Occipital lobe (tissue), 2 donors: Measurements from ENCODE around the gene HSD17B10. TPM values are rescaled to one million over a fixed set of nuclear protein-coding genes. Genes with fewer than 3 reads are reported as not detected.
"Not testable (repeated sequence)": the region's sequence is repeated elsewhere in the genome, so short reads cannot be mapped to it uniquely, and the experiment has no call there.

Experiments
- DNase-seq: peaks from one replicate; lab custom pipeline; 2025; lab: John Stamatoyannopoulos, UW
- total RNA-seq: library from RNA; depleted of rRNA; stranded (reverse); fragments of >200 nt; gene quantifications from one replicate; pipeline ENCODE4 v1.2.3, GENCODE V29; 2014

Gene HSD17B10
- total RNA-seq = 28.5 TPM

GRCh38 chrX:53433651-53434639, at the start of gene HSD17B10:
Gene HSD17B10, minus strand, starts transcription at chrX:53434370. Its CDS starts 25 bp downstream, at chrX:53434345.
- peak; percentile 83 for DNase-seq

DNA sequence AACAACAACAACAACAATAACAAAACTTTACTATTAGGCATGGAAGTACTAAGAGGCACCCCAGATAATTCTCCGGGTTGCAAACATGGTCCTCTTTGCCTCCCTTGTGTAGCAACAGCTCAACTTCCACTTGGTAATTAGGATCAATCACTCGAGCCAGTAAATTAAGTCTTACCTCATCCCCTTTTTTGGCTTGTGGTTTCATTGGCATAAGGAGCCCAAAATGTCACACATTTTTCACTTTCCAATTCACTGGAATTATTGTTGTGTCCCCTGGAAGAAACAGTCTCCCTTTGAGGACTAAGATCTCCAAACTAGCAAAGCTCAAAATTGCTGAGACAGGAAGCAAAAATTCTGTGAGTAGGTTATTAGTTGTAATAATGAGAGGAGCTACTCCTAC, 49.2 kb upstream of the HSD17B10 start:
- no peak for DNase-seq

- DNase-seq = peak; percentile 16
Measured at GRCh38 chrX:53481816-53482465, 47.8 kb upstream of the HSD17B10 start.

GRCh38 chrX:53481093-53481492, 46.9 kb upstream of the HSD17B10 start:
- no peak for DNase-seq

- DNase-seq = no peak
Measured at GRCh38 chrX:53479301-53479700, 45.1 kb upstream of the HSD17B10 start.

GRCh38 chrX:53476371-53476770, 42.2 kb upstream of the HSD17B10 start:
- no peak for DNase-seq

DNA sequence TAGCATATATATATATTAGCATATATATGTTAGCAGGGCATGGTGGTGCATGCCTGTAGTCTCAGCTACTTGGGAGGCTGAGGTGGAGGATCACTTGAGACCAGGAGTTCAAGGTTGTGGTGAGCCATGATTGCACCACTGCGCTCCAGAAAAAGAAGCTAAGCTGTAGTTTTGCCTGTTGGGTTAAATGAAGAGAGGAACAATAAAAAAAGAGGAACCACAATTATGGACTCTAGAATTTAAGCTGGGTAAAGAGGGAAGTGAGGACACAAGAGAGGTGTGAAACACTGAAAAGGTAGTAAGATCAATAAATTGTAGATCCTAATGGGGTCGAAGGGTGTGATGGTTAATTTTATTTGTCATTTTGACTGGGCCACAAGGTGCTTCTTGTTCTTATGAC, 40.5 kb upstream of the HSD17B10 start:
- DNase-seq = no peak

DNA sequence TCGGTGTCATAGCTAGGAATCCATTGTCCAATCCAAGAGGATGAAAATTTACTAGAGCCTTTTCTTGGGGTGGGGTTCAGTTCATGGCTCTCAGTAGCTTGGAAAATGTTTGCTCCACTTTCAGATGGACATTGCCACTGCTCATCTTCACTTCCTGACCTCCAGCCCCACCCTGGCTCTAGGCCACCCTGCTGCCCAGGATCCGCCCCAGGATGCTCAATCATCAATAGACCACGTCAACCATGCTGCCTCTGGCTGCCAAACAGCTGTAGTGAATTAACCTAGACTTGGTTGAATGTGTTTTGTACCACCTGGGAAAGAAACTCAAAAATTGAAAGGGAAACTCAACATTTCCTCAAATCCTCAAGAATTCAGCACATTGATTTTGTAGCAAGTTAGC, 37.2 kb upstream of the HSD17B10 start:
- no peak for DNase-seq

- DNase-seq = not testable (repeated sequence)
Measured at GRCh38 chrX:53468659-53469058, 34.5 kb upstream of the HSD17B10 start.

GRCh38 chrX:53458082-53458481, 23.9 kb upstream of the HSD17B10 start:
- no peak for DNase-seq

DNA sequence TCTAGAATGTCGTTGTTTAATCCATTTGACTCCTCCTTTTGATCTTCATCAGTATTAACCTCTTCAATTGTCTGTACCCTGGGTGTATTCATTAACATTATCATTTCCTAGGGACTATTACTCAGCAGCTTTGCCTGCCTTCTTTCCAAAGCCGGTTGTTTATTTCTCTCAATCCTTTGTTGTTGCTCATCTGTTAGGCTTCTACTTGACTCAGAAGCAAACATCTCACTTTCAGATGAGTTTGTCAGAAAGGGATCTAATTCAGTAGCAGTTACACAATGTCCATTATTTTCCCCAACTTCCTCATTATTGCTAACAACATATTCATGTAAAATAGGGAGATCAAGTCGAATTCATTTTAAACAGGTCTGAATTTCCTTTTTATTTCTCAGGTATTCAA, 22.1 kb upstream of the HSD17B10 start:
- DNase-seq = no peak

DNA sequence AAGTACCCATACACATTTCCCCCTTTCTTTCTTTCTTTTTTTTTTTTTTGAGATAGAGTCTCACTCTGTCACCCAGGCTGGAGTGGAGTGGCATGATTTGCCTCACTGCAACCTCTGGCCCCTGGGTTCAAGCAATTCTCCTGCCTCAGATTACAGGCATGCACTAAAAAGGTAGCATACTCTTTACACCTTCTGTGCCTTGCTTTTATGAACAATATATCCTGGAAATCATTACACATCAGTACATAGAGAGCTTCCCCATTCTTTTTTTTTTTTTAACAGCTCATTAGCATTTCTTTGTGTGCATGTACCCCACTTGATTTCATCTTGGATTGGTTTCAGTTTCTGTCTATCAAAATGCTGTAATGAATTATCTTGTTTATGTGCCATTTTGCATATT, 18.6 kb upstream of the HSD17B10 start:
- no peak for DNase-seq

GRCh38 chrX:53449632-53450031, 15.5 kb upstream of the HSD17B10 start:
- DNase-seq = no peak

- no peak for DNase-seq
Measured at GRCh38 chrX:53447441-53447840, 13.3 kb upstream of the HSD17B10 start.

DNA sequence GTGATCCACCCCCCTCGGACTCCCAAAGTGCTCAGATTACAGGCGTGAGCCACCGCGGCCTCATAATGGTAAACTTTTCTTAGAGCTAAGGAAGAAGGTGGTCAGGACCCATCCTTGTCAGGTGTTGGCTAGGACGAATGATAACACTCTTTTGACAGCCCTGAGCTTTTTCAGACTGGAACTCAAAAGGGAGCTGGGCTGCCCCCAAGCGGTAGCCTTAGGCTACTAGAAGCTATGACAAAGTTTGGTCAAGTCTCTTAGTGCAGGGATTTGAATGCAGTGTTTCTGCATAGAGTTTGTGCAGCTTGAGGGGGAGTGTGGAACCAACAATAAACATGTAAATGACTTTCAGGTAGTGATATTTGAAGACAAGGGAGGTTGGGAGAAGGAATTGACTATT, 11.8 kb upstream of the HSD17B10 start:
- no peak for DNase-seq

GRCh38 chrX:53442322-53442631, 8.1 kb upstream of the HSD17B10 start:
- no peak for DNase-seq

DNA sequence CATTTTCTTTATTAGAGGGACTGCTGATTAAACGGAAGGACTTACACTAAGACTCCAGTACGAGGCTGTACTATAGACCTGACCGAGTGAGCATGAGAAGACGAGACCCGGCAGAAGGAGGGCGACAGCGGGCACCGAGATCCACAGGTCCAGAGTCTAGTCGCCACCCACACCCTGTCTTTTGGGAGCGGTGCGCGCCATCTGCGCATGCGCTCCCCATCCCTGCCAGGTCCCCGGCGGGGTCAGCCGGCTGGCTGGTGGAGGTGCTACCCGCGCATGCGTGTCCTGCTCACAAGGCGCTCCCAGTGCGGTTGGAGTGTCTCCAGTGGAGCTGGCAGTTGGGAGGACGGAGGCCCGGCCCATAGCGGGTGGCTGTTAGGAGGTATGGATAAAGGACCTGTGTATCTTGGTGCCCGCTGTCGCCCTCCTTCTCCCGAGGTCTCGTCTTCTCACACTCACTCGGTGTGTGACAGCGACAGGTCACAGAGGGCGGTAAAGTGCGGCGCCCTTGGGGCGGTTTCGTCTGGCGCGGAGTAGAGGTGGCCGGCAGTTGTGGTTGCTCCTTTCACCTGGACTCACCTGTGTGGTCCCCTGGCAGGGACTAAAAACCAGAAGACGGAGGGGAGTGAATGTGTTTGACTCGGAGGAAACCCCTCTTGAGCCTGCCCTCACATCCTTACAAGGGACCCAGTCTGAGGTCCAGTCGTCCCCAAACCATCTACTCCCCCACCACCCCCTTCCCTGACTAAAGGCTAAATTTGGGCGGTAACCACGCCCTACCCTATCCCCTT, 7.6 kb upstream of the HSD17B10 start:
- DNase-seq = peak; percentile 46

- DNase-seq = peak; percentile 45
Measured at GRCh38 chrX:53440621-53441517, 6.7 kb upstream of the HSD17B10 start.

DNA sequence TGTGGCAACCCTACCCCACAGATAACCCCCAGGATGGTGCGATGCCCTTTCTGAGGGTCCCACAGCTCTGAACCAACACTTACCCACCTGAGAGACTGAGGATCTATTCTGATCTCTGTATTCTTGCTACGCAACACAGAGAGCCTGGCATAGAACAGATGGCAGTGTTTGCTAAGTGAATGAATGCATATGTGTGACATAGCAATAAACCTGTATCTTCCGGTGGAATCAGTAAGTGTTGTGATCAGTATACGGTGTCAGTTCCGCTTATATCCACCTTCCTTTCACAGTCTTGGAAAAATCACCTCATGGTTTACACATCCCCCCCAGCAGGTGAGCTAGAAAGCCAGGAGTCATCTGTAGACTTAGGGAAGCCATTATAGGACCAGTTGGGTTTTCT, 5.9 kb upstream of the HSD17B10 start:
- DNase-seq = no peak

DNA sequence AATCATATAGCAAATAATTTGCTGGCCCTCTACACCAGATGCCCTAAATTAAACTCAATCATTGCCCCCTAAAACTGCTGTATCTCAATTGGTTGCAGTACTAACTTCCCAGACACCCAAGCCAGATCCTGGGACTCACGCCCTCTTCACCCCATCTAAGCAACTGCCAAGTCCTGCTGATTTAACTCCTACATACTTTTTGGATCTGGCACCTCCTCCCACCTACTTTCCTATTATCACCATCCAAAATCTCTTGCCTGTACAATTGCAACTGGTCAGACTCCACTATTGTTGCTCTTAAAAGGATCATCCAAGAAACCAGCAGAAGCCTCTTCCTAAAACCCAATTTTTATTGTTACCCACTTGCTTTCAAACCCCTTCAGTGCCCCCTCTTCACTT, 4.7 kb upstream of the HSD17B10 start:
- DNase-seq = no peak
